WERI-Rb-1 (cell line): ENCODE data around the gene KRT75.

Experiments used
- DNase-seq: peaks from one replicate; pipeline ENCODE4 v3.0.0-alpha.2; 2020
- H3K27ac ChIP-seq: fragments of 250-450 bp; sonication (Bioruptor Pico); 2 replicates; pipeline ENCODE4 v1.5.1; 2020; ENCODE audit warnings: mild to moderate bottlenecking, moderate library complexity
- H3K27me3 ChIP-seq: fragments of 250-450 bp; sonication (Bioruptor Pico); 2 replicates; pipeline ENCODE4 v1.5.1; 2021; ENCODE audit warnings: mild to moderate bottlenecking, low read depth, moderate library complexity; ENCODE audit not compliant: insufficient read depth, severe bottlenecking
- H3K36me3 ChIP-seq: fragments of 250-450 bp; sonication (Bioruptor Pico); 2 replicates; pipeline ENCODE4 v1.5.1; 2020; ENCODE audit warnings: mild to moderate bottlenecking, moderate library complexity
- H3K4me3 ChIP-seq: 2 replicates; pipeline ENCODE4 v1.5.1; 2011; ENCODE audit warnings: low read depth, mild to moderate bottlenecking, control low read depth, low read length
- H3K9me3 ChIP-seq: fragments of 250-450 bp; sonication (Bioruptor Pico); 2 replicates; pipeline ENCODE4 v1.5.1; 2021; ENCODE audit warnings: mild to moderate bottlenecking, moderate library complexity; ENCODE audit not compliant: severe bottlenecking
- CTCF ChIP-seq: IDR thresholded peaks from 2 replicates; pipeline ENCODE4 v1.5.1; 2011; ENCODE audit warnings: low read depth, mild to moderate bottlenecking, control low read depth, inconsistent platforms, low read length

KRT75 gene

DNA sequence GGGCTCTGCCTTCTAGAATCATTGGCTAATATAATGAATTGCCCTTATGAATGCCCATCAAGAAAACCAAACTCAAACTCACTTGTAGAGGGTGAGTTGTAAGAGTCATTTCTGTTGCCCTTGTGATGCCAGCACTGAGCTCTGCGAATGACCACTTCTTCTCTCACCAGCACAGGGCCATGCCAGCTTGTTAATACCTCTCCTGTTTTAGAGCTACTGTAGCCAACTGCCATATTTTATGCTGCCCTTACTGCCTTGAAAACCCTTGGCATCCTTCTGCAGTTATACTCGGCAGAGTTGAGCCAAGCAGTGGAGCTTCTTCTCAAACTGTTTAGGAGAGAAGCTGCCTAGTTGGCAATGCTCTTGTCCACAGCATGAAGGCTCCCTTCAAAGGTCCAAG lies 8.1 kb downstream of the KRT75 start:
- Histone ChIP-seq H3K27ac (no peak overlapping the region), H3K9me3 (no peaks in the 10 kb centered on the region), H3K36me3 (no peaks in the 10 kb centered on the region), H3K4me3 (no peak overlapping the region), H3K27me3 (peaks cover 96% of the 10 kb centered on the region)
- no peak for TF ChIP-seq CTCF
- DNase-seq = no peak

GRCh38 chr12:52425466-52425865 lies 8.7 kb downstream of the KRT75 start:
- no peak for DNase-seq
- Histone ChIP-seq H3K27me3 (peaks cover 97% of the 10 kb centered on the region), H3K9me3 (no peaks in the 10 kb centered on the region), H3K36me3 (no peaks in the 10 kb centered on the region), H3K4me3 (no peak overlapping the region), H3K27ac (no peak overlapping the region)
- no peak for TF ChIP-seq CTCF

DNA sequence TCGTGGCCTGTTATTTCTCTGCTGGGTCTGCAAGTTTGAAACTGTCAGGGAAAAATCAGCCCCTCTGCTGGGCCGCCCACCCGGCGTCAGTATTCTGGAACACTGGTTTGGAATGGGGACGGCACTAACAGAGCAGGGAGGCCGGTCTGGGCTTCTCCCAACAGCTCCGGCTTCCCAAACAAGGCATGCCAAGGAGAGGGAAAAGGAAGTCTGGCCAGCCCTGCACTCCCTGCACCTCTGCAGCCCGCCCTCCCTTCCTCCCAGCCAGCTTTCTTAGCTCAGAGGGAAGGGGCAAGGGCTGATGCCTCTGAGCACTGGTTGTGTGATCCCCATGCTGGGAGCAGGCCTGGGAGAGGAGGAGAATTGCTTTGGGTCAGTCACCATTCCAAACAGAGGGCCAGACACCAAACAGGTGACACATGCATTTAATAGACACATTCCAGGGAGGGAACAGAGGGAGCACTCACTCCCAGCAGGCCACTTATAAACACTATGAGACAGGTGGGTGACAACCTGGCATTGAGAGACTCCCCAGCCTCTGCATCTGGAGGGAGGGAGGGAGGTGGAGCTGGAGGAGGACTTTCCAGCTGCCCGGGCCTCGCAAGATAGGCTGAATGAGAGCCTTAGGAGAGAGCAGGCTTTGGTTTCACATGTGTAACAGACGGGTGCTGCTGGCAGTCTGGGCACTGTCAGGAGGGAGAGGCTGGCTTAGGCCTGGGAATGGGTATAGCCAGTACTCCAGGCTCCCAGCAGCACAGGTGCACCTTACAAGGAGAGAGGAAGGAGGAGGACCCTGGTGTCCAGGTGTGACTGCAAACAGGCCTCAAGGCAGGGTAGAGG lies 10.3 kb downstream of the KRT75 start:
- Histone ChIP-seq H3K4me3 (no peak overlapping the region), H3K36me3 (no peaks in the 10 kb centered on the region), H3K9me3 (no peaks in the 10 kb centered on the region), H3K27me3 (peaks cover 95% of the 10 kb centered on the region), H3K27ac (no peak overlapping the region)
- no peak for DNase-seq
- TF ChIP-seq CTCF = no peak

DNA sequence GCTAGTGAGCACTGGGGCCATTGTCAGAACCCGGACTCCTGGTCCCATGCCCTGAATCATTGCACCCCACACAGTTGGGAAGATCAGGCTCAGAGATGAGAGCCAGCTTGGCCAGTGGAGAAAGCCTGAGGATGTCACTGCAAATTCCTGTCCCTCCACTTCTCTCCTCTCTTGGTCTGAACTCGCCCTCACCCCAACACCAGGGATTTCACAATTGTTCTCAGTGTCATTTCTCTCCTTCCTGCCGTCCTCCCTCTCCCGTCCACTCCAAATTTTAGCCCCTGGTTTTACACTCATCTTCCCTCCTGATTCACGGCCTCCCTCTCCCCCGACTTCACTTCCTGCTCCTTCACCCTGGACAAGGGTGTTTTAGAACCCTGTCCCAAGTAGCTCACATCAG lies 11.1 kb downstream of the KRT75 start:
- no peak for TF ChIP-seq CTCF
- H3K4me3 ChIP-seq = no peak overlapping the region
- no peaks in the 10 kb centered on the region for H3K9me3 ChIP-seq
- peaks cover 97% of the 10 kb centered on the region for H3K27me3 ChIP-seq
- DNase-seq = no peak
- H3K27ac ChIP-seq = no peak overlapping the region
- H3K36me3 ChIP-seq = no peaks in the 10 kb centered on the region

GRCh38 chr12:52419656-52420055 lies 14.5 kb downstream of the KRT75 start:
- Histone ChIP-seq H3K27ac (no peak overlapping the region), H3K27me3 (peaks cover 93% of the 10 kb centered on the region), H3K4me3 (no peak overlapping the region), H3K9me3 (no peaks in the 10 kb centered on the region), H3K36me3 (no peaks in the 10 kb centered on the region)
- TF ChIP-seq CTCF = no peak
- no peak for DNase-seq
